ENCODE results near the gene NBPF6.
"Not testable (repeated sequence)": the region's sequence is repeated elsewhere in the genome, so short reads cannot be mapped to it uniquely, and the experiment has no call there.

DNA sequence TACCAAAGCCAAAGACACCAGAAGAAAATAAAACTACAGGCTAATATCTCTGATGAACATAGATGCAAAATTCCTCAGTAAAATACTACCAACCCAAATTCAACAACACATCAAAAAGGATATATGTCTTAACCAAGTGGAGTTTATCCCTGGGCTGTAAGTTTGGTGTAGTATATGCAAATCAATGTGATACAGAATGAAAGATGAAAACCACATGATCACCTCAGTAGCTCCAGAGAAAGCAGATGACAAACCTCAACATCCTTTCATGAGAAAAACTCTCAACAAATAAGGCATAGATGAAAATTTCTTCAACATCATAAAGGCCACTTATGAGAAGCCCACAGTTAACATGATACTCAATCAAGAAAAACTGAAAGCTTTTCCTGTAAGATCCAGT, 11.6 kb upstream of the NBPF6 start:
- TF ChIP-seq, protein P1, sequence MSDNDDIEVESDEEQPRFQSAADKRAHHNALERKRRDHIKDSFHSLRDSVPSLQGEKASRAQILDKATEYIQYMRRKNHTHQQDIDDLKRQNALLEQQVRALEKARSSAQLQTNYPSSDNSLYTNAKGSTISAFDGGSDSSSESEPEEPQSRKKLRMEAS (IDR thresholded peaks at IDR 0.05; ENCODE audit: low read depth, low read length), result not testable (repeated sequence)
- not testable (repeated sequence) for TF ChIP-seq POLR2A (IDR thresholded peaks at IDR 0.05; ENCODE audit: extremely low read depth, insufficient read length)

All from NB4 (cell line).